ENCODE results near the gene CASP2. TPM values are rescaled to one million over a fixed set of nuclear protein-coding genes. Genes with fewer than 3 reads are reported as not detected.
A peak's percentile ranks its signal among the peaks of the same experiment; 100 is the strongest.

CASP2 gene
- total and polyA plus RNA-seq, 10 of the 15 experiments (the other 5 are each of a cell fraction or from before 2014, with no cell fraction given) = 12.1 to 60.4 (median 26.2) TPM

DNA sequence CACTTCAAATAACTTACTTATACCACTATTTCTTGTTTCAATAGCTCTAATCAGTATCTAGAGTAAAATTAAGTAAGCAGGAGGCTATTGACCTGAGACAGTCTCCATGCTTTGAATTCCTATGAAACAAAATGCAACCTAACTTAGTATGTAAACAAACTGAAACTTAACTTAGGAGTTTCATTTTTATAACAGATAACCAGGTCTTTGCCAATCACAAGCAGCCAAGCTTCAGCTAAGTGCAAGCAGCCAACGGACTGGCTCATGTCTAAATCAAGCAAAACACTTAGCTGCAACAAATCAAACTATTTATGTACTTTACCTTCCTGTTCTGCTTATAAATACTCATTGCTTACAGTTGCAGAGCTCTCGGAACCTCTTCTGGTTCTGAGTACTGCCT is 29.3 kb upstream of the CASP2 start:
- Histone ChIP-seq H2AFZ (ENCODE audit: control insufficient read depth, low read depth, low read length) (peak overlapping the region; percentile 77), H3K9ac (ENCODE audit: control insufficient read depth, insufficient read depth, low read length) (no peak overlapping the region), H3K4me2 (ENCODE audit: control insufficient read depth, insufficient read depth) (peak overlapping the region; percentile 36), H3K4me3 (no peak overlapping the region), H4K20me1 (ENCODE audit: control insufficient read depth, insufficient read depth) (no peaks in the 10 kb centered on the region), H3K4me1 (ENCODE audit: control insufficient read depth, insufficient read depth, low read length) (peaks cover 10% of the 10 kb centered on the region; the same call in 1 of the 2 replicates), H3K27me3 (replicated peaks in 1 of 2; ENCODE audit: control insufficient read depth in 2 of 2, insufficient read depth in 2 of 2, low read length in 1 of 2) (no peaks in the 10 kb centered on the region), H3K79me2 (ENCODE audit: control insufficient read depth, insufficient read depth, low read length) (peaks cover 7% of the 10 kb centered on the region), H3K36me3 (ENCODE audit: control insufficient read depth in 2 of 2, insufficient read depth in 2 of 2, low read length in 1 of 2) (no peaks in the 10 kb centered on the region), H3K9me3 (replicated peaks; ENCODE audit: control insufficient read depth, insufficient read depth, low read length) (no peaks in the 10 kb centered on the region), H3K27ac (ENCODE audit: control insufficient read depth, insufficient read depth) (no peak overlapping the region)
- peak; percentile 83 for FAIRE-seq
- 0% methylated on average over 2 of the region's 2 CpGs for WGBS (ENCODE audit: insufficient coverage, insufficient replicate concordance, low lambda C conversion rate, missing lambda C conversion rate)
- CTCF ChIA-PET = interaction anchor here (0.7 to 1.6 kb wide), 5 partner anchors 18 to 157 kb away, joined by 3 to 7 read pairs (median 3); no protein-coding TSS in a partner anchor
- no peak for TF ChIP-seq HDGF (IDR thresholded peaks at IDR 0.05)
- TF ChIP-seq ZBED1 (IDR thresholded peaks at IDR 0.05; ENCODE audit: borderline replicate concordance) = no peak
- TF ChIP-seq, protein P1, sequence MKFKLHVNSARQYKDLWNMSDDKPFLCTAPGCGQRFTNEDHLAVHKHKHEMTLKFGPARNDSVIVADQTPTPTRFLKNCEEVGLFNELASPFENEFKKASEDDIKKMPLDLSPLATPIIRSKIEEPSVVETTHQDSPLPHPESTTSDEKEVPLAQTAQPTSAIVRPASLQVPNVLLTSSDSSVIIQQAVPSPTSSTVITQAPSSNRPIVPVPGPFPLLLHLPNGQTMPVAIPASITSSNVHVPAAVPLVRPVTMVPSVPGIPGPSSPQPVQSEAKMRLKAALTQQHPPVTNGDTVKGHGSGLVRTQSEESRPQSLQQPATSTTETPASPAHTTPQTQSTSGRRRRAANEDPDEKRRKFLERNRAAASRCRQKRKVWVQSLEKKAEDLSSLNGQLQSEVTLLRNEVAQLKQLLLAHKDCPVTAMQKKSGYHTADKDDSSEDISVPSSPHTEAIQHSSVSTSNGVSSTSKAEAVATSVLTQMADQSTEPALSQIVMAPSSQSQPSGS (IDR thresholded peaks at IDR 0.05; ENCODE audit: low read length) = no peak
- no peak for TF ChIP-seq JUND (IDR thresholded peaks at IDR 0.05; ENCODE audit: low read depth, low read length)
- no peak for TF ChIP-seq CREM (IDR thresholded peaks at IDR 0.05; ENCODE audit: low read depth)
- TF ChIP-seq SREBF1 (IDR thresholded peaks at IDR 0.05; ENCODE audit: low read length) = no peak
- no peak for TF ChIP-seq SMAD1 (IDR thresholded peaks at IDR 0.05; ENCODE audit: low read depth, partially characterized antibody)
- TF ChIP-seq POLR2AphosphoS5 (IDR thresholded peaks at IDR 0.05; ENCODE audit: low read length) = no peak
- TF ChIP-seq, protein P2, sequence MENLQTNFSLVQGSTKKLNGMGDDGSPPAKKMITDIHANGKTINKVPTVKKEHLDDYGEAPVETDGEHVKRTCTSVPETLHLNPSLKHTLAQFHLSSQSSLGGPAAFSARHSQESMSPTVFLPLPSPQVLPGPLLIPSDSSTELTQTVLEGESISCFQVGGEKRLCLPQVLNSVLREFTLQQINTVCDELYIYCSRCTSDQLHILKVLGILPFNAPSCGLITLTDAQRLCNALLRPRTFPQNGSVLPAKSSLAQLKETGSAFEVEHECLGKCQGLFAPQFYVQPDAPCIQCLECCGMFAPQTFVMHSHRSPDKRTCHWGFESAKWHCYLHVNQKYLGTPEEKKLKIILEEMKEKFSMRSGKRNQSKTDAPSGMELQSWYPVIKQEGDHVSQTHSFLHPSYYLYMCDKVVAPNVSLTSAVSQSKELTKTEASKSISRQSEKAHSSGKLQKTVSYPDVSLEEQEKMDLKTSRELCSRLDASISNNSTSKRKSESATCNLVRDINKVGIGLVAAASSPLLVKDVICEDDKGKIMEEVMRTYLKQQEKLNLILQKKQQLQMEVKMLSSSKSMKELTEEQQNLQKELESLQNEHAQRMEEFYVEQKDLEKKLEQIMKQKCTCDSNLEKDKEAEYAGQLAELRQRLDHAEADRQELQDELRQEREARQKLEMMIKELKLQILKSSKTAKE (IDR thresholded peaks at IDR 0.05; ENCODE audit: low read depth, poor library complexity, severe bottlenecking) = no peak
- TF ChIP-seq SUZ12 (IDR thresholded peaks at IDR 0.05; ENCODE audit: unreplicated experiment) = no peak
- no peak for TF ChIP-seq KLF5 (IDR thresholded peaks at IDR 0.05; ENCODE audit: partially characterized antibody)
- no peak for TF ChIP-seq BHLHE40 (IDR thresholded peaks at IDR 0.05; ENCODE audit: borderline replicate concordance in 1 of 2, low read depth in 2 of 2, low read length in 1 of 2)
- no peak for TF ChIP-seq EZH2 (IDR thresholded peaks at IDR 0.05; ENCODE audit: borderline replicate concordance, control insufficient read depth, low read depth, low read length)
- TF ChIP-seq, protein P3, sequence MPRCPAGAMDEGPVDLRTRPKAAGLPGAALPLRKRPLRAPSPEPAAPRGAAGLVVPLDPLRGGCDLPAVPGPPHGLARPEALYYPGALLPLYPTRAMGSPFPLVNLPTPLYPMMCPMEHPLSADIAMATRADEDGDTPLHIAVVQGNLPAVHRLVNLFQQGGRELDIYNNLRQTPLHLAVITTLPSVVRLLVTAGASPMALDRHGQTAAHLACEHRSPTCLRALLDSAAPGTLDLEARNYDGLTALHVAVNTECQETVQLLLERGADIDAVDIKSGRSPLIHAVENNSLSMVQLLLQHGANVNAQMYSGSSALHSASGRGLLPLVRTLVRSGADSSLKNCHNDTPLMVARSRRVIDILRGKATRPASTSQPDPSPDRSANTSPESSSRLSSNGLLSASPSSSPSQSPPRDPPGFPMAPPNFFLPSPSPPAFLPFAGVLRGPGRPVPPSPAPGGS (IDR thresholded peaks at IDR 0.05; ENCODE audit: borderline replicate concordance, insufficient read depth, low read depth, low read length, poor library complexity, severe bottlenecking) = no peak
- POLR2A ChIA-PET = interaction anchor here (1.1 kb wide), 1 partner anchor 36 kb away, joined by 3 read pairs; no protein-coding TSS in a partner anchor
- DNase-seq (ENCODE audit: low read depth, low spot score) = peak; percentile 20
- RAD21 ChIA-PET (ENCODE audit: unreplicated experiment) = interaction anchor here (1.2 kb wide), 1 partner anchor 18 kb away, joined by 4 read pairs; no protein-coding TSS in a partner anchor
- ATAC-seq = no peak
- BruUV-seq (replicated peaks) = no TSS peak
- intact Hi-C loops (cut with micrococcal nuclease; ENCODE audit: unreplicated experiment) (no loop called here), in situ Hi-C loops (cut with MboI) (no loop called here)
- SMC1A ChIA-PET (ENCODE audit: uncharacterized antibody, unreplicated experiment) = interaction anchor here (0.6 to 1.9 kb wide), 7 partner anchors 9 to 828 kb away, joined by 3 to 10 read pairs (median 6); no protein-coding TSS in a partner anchor
